Activated CD8-positive, alpha-beta memory T cell treated with anti-CD3 and anti-CD28 coated beads, Interleukin-2, amount 50 U/mL, for 48 hours (primary cell): ENCODE results near the gene SLC25A45.
"Not testable (repeated sequence)": the region's sequence is repeated elsewhere in the genome, so short reads cannot be mapped to it uniquely, and the experiment has no call there.

ENCODE experiments used
- DNase-seq: peaks from one replicate; pipeline ENCODE4 v3.0.0-alpha.2; 2020

Gene SLC25A45

GRCh38 chr11:65420979-65421793 lies 38.7 kb upstream of the SLC25A45 start:
- DNase-seq: peak; percentile 88

- peak; percentile 54 for DNase-seq
Observed at GRCh38 chr11:65420506-65420905, 38.1 kb upstream of the SLC25A45 start.

GRCh38 chr11:65419772-65420481 lies 37.5 kb upstream of the SLC25A45 start:
- peak; percentile 83 for DNase-seq

GRCh38 chr11:65419460-65419771 lies 37.0 kb upstream of the SLC25A45 start:
- DNase-seq: peak; percentile 77

GRCh38 chr11:65418681-65419459 lies 36.4 kb upstream of the SLC25A45 start:
- peak; percentile 92 for DNase-seq

- no peak for DNase-seq
Observed at GRCh38 chr11:65418431-65418680, 35.9 kb upstream of the SLC25A45 start.

- DNase-seq: peak; percentile 78
Observed at GRCh38 chr11:65417702-65418430, 35.4 kb upstream of the SLC25A45 start.

- DNase-seq: peak; percentile 72
Observed at GRCh38 chr11:65416841-65417701, 34.6 kb upstream of the SLC25A45 start.

GRCh38 chr11:65416341-65416824 lies 33.9 kb upstream of the SLC25A45 start:
- DNase-seq: peak; percentile 97

GRCh38 chr11:65415499-65416340 lies 33.3 kb upstream of the SLC25A45 start:
- peak; percentile 52 for DNase-seq

- DNase-seq: peak; percentile 47
Observed at GRCh38 chr11:65414776-65415498, 32.5 kb upstream of the SLC25A45 start.

- not testable (repeated sequence) for DNase-seq
Observed at GRCh38 chr11:65413077-65413664, 30.7 kb upstream of the SLC25A45 start.

GRCh38 chr11:65412271-65413076 lies 30.0 kb upstream of the SLC25A45 start:
- DNase-seq: no peak

- DNase-seq: no peak
Observed at GRCh38 chr11:65411681-65412070, 29.2 kb upstream of the SLC25A45 start.

- no peak for DNase-seq
Observed at GRCh38 chr11:65410936-65411680, 28.7 kb upstream of the SLC25A45 start.

GRCh38 chr11:65404638-65405339 lies 22.3 kb upstream of the SLC25A45 start:
- DNase-seq: no peak

GRCh38 chr11:65404210-65404609 lies 21.8 kb upstream of the SLC25A45 start:
- DNase-seq: no peak
